Stimulated activated CD8-positive, alpha-beta memory T cell treated with anti-CD3 and anti-CD28 coated beads, Interleukin-4, amount 100 ng/mL, for 1 hour (primary cell): ENCODE measurements around the gene PHF12.

Source experiments
- DNase-seq, 2 donors: peaks; one replicate each; pipeline ENCODE4 v3.0.0-alpha.2; 2020; ENCODE audit warnings: low read depth in 2 of 2, low spot score in 1 of 2

PHF12 gene

GRCh38 chr17:28951428-28951990 lies at the start of gene PHF12:
PHF12 (minus strand) TSS chr17:28951518; CDS start chr17:28950960, 558 bp downstream.
- DNase-seq = peak; percentile 98 to 100

DNA sequence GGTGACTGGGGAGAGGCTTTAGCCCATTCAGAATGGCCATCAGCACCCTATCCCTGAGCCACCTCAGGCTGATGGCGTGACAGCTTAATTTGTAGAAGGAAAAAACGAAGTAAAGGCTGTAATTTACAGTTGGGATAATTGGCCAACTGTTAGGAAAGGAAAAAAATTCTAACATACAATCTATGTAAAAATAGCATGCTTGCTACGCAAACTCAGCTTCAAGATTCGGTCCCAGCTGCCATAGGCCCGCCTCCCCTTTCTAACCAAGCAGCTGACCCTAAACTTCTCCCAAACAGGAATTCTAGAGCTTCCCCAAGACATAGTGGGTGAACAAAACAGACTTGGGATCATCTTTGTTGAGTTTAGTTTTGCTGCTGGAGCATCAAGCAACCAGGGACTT lies 49.7 kb upstream of the PHF12 start:
- no peak for DNase-seq

DNA sequence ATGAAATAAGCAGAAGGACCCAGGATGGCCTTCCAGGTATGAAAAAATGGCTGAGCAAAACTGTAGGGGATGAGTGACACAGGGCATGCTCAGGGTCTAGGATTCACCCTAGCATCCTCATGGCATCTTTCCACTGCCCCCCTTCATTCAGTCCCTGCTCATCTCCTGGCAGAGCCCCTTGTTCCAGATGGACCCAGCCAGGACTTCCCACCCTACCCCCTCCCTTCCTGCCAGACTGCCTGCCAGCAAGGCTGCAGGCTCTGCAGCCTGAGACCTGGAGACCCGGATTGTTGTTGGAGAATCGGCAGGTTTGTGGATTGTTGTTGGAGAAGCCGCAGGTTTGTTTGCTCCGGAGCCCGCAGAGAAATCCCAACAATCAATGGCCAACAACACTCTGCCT lies 47.9 kb upstream of the PHF12 start:
- DNase-seq = no peak

DNA sequence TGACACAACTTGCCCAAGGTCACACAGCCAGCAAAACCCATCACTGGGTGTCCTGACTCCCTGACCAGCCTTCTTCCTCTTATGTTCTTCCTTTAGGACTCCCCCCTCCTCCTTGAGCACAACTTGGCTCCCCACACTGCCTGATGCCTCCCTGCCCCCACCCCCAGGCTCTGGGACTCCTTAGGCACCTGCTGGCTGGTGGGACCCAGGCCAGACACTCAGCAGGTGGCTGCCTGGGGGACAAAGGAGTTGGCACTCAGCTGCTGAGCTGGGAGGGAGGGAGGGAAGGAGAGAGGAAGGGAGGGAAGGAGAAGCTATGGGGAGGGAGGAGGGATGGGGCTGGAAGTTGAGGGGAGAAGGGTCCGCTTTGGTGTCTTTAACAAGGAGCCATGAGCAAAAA lies 46.5 kb upstream of the PHF12 start:
- DNase-seq = no peak

- no peak for DNase-seq
Observed at GRCh38 chr17:28996554-28997096, 45.3 kb upstream of the PHF12 start.

DNA sequence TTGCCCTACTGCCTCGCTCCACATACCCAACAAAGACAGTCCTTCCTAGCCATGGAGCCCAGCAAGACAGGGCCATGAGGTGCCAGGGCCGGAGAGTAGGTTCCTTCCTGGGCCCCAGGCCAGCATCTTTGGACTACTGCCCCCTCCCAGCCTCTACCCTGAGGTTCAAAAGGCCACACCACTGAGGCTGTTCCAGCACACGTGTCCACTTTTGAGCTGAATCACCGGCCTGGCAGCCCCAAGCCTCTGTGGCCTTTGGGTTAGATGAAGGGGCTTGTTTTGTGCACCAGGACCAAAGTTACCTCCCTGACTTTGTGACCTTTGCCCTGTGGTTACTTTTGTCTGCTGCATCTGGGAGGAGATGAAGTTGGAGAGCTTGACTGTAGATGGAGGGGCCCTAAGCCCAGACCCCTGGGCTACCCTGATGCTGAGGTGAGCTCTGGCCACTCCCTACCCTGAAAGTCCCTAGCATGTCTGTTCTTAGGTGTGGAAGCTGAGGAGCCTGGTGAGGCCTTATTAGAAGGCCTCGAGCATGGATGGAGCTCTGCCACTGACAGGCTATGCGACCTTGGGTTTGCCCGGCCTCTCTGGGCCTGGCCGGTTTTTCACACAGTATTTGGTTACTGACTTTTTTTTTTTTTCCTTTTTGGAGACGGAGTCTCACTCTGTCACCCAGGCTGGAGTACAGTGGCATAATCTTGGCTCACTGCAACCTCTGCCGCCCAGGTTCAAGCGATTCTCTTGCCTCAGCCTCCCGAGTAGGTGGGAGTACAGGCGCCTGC lies 42.5 kb upstream of the PHF12 start:
- DNase-seq = no peak

DNA sequence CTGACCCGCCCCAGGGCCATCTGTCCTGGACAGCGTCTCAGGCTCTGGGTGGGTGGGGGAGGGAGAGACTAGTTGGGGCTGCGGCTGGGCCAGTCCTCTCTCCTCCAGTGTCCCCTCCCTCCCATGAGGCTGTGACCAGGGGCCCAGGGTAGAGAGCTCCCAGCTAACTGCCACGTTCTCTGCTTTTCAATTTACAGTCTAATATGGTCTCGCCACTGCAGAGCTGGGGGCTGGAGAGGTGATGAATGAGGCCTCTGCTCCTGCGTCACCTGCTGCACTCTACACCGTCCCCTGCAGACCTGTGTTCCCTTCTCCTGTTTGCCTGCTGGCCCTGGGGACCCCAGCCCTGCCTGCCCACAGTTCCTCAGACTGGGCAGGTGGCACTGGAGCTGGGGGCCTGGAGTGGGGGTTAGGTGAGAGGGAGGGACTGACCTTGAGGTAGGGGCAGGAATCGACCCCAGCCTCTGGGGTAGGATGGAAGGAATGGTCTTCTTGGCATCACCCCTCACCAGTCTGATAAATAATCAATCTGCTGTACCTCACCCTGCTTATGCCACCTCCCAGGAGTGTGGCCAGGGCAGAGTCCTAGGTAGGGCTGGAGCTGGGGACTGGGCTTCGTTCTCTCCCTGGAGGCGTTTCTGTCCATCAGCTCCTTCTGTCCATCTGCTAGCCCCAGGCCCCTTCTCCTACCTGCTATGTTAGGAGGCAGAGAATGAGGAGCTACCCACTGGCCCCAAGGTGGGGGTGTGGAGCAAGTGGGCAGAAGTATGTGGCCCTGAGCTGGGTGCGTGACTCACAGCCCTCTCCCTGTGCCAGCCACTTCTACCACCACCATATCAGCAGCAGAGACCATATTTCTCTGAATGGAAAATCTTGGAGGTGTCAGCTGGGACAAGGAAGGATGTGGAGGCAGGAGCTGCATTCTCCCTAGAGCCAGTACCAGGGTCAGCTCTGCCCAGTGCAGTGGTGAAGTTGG lies 41.6 kb upstream of the PHF12 start:
- no peak for DNase-seq

DNA sequence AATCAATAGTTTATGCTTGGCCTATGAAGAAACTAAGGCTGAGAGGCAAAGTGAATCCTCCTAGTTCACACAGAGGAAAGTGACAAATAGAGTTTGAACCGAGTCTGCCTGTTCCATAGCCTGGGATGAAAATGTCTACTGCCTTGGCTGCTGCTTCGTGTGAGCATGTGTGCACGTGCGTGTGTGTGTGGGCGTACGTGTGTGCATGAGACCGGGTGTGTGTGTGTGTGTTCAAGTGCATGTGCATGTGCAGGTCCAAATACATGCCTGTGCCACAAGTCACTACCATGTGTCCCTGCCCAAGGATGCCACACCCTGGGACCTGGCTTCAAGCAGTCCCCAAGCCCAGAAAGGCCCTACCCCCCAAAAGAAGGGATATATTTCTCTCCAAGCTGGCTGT lies 40.9 kb upstream of the PHF12 start:
- no peak for DNase-seq

GRCh38 chr17:28991779-28992178 lies 40.5 kb upstream of the PHF12 start:
- DNase-seq = no peak

DNA sequence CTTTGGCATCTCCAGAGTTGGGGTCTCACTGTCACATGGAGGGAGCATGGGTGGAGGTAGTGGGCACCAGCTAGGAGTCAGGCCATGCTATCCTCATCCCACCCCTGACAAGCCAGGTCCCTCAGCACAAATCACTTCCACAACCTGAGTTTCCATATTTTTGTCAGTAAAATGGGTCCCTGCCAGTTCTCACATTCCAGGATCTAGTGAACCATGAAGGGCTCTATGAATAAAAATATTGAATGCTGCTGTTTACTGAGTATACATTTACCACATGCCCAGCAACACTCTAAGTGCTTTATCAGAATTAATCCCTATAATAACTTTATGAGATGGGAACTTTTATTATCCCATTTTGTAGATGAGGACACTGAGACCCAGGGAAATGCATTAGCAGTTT lies 37.7 kb upstream of the PHF12 start:
- DNase-seq = no peak

DNA sequence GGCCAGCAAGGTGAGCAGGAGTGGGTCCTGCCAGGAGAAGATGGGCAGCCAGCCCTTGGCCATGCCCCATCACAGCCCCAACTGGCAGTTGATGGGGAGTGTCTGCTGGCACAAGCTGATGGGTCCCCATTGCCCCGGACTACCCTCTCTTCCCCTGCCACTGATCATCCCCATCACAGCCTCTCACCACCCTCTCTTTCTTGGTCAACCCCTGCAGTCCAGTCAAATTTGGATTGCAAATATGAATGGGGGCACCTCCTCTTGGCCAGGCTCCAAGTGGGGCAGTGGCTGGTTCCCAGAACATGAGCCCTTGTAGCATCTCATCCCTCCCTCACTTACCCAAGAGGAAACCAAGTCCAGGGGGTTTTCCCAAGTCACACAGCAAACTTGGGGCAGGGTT lies 37.2 kb upstream of the PHF12 start:
- DNase-seq = no peak

GRCh38 chr17:28986714-28987655 lies 35.7 kb upstream of the PHF12 start:
- no peak for DNase-seq

- DNase-seq = no peak
Observed at GRCh38 chr17:28985950-28986713, 34.8 kb upstream of the PHF12 start.

DNA sequence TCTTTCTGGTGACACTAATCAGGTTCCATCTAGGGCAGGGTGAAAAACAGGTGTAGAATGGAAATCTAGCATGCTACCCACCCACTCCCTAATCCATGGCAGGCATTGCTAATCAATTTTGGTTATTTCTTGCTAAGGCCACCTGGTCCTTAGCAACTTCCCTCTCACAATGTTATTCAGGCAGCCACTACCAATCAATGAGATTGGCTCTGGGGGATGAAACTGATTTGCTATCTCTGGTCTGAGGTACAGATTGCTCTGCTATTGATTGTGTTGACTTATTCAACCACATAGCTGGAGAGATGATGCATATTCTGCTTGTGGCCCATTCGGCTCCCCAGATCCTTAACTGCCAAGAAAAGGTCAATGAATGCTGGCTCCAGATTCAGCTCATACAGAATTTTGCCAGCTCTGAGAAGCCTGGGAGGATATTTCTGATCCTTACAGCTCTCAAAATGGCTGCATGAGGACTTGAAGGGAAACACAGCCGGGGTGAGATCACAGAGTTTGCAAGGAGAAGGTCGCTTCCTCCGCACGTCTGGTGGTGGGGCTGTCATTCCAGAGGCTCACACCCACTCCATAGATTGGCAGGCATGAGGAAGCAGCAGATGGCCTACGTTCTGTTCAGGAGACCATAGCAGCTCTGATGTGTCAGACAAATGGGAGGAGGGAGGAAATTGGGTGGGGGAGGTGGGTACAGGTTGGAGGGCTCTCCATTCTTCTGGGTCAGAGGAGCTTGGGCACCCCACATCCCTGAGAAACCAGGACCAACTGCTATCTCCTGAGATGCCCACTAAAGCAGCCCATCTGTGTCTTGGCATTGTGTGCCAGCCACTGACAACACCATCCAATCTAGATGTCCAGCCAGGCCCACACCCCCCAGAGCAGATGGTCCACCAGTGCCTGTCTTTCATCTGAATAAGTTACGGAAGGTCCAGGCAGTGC lies 32.2 kb upstream of the PHF12 start:
- no peak for DNase-seq

DNA sequence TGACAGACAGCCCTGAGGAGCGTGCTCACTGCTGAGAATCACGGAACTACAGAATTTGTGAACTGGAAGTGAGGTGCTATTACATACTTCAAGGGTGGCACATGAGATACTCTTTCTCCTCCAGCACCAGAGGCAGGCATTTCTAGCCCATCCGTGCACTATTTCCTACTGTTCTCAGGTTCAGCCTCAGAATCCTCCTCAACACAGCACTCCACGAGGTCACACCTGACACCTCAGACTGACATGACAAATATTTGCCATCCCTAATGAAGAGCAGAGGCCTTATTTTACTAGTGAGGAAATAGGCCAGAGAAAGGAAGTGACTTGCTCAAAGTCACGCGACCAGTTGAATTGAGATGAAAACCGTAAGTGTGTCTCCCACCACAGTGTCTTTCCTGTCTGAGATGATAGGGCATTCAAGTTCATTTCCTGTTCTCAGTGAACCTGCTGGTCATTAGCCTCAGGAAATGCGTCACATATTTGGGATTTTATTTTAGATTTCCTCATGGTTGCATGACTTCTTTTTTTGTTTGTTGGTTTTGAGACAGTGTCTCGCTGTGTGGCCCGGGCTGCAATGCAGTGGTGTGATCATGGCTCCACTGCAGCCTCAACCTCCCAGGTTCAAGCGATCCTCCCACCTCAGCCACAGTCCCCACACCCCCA lies 30.9 kb upstream of the PHF12 start:
- peak in 1 of 2 donors; percentile 31 for DNase-seq

DNA sequence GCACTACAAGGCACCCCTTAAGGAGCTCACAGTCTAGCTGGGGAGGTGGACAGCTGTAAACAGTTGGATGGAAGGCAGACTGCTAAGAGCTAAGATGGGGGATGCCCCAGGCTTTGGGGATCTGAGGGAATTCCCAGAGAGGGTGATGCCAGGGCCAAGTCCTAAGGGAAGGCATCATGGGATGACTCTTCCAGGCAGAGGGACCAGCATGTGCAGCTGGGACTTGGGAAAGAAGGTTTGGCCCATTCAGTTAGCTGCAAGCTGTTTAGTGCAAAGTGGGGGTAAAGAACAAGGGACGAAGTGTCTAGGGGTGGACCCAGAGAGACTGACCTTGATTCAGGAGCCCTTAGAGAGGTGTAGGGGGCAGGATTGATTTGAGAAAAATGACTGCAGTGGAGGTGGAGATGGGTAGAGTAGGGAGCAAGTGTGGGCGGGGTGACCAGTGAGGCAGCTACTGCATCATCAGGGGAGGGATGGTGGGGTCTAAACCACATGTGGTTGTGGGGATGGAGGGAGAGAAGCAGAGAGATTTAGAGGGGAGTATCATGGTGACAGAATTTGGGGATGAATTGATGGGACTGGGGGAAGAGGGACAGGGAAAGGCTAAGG lies 27.1 kb upstream of the PHF12 start:
- DNase-seq = no peak

DNA sequence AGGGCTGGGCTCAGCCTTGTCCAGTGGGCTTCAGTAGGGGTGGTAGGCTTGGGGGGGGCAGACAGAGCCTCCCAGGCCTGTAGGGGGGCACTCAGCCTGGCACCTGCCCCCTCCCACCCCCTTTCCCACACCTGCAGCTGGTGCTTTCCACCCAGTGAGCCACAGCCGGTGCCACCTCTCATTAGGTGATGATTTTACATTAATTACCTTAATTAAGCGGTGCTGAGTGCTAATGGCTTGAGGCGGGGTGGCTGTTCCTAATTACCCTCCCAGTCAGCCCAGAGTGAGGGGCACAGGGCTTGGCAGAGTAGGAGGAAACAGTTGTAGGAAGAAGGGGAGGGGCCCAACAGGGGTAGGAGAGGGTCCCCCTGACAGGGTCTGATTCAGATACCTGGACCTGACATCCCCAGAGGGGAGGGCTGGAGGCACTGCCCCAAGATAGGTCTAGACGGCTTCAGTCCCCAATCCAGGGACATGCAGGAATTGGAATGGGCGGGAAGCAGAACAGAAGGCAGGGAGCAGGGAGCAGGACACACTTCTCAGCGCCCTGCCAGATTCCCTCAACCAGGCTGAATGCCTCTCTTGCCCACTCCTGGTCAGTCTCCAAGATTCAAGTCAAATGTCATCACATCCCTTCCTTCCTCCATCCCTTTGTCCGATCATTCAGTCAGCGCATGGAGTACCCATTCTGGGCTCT lies 26.5 kb upstream of the PHF12 start:
- no peak for DNase-seq
